T-cell (primary cell): Measurements from ENCODE around the gene TIPRL. TPM values are rescaled to one million over a fixed set of nuclear protein-coding genes. Genes with fewer than 3 reads are reported as not detected.

Experiments
- ATAC-seq, 4 experiments: fragments of 200-7000 bp in 3 of 4; fragments of 150-1000 bp in 1 of 4; cut with Tn5 transposase; replicated peaks in 1 of 4; 1 replicate in 3 of 4; 2 replicates in 1 of 4; pipeline ENCODE4 v1.10.0; 2021; ENCODE audit warnings: moderate library complexity in 3 of 4, mild to moderate bottlenecking in 2 of 4, moderate number of reproducible peaks in 1 of 4
- CTCF ChIA-PET, 2 donors: fragments of 300-600 bp; sonication (Branson Sonifier 250); formaldehyde crosslinking; loops; one replicate each; lab custom pipeline; 2022; ENCODE audit warnings: antibody characterized with exemption in 2 of 2; lab: Charles Lee
- POLR2A ChIA-PET, 2 donors: fragments of 300-600 bp; sonication (Branson Sonifier 250); formaldehyde crosslinking; loops; one replicate each; lab custom pipeline; 2022; ENCODE audit warnings: antibody characterized with exemption in 2 of 2; lab: Charles Lee
- DNase-seq, 35 experiments: peaks; one replicate each; pipeline versions ENCODE4 v3.0.0 to v3.0.0-alpha.2; 2013 to 2023
- H3K27ac ChIP-seq: one replicate; pipeline ENCODE4 v1.5.1; 2013; ENCODE audit warnings: low read length
- H3K27me3 ChIP-seq, 2 experiments: replicated peaks in 1 of 2; 1 replicate in 1 of 2; 2 replicates in 1 of 2; pipeline versions ENCODE4 v1.6.1 to v1.7.0; 2013; ENCODE audit warnings: low read length in 1 of 2, mixed read lengths in 1 of 2; ENCODE audit not compliant: control insufficient read depth in 2 of 2, insufficient read depth in 2 of 2; ENCODE audit errors: extremely low read depth in 1 of 2
- H3K36me3 ChIP-seq, 2 donors: 1 replicate in 1 of 2; 2 replicates in 1 of 2; pipeline versions ENCODE4 v1.6.1 to v1.7.0; 2013; ENCODE audit warnings: low read length in 1 of 2; ENCODE audit not compliant: control insufficient read depth in 2 of 2, insufficient read depth in 1 of 2; ENCODE audit errors: extremely low read depth in 1 of 2
- H3K4me1 ChIP-seq, 2 experiments: 1 replicate in 1 of 2; 2 replicates in 1 of 2; pipeline versions ENCODE4 v1.6.1 to v1.7.0; 2013; ENCODE audit warnings: low read length in 2 of 2, mixed read lengths in 1 of 2; ENCODE audit not compliant: insufficient read depth in 2 of 2, control insufficient read depth in 1 of 2; ENCODE audit errors: extremely low read depth in 1 of 2
- H3K4me3 ChIP-seq, 2 donors: 1 replicate in 1 of 2; 2 replicates in 1 of 2; pipeline versions ENCODE4 v1.5.1 to v1.7.0; 2013; ENCODE audit warnings: mild to moderate bottlenecking in 2 of 2, low read length in 1 of 2, moderate library complexity in 1 of 2; ENCODE audit not compliant: control insufficient read depth in 1 of 2; ENCODE audit errors: extremely low read depth in 1 of 2
- H3K9me3 ChIP-seq: 2 replicates; pipeline ENCODE4 v1.7.0; 2013
- H3K27ac Mint-ChIP-seq, 2 donors: one replicate each; pipeline ENCODE4 v1.8.0; 2020 to 2021; ENCODE audit warnings: mild to moderate bottlenecking in 2 of 2, mixed read lengths in 2 of 2
- H3K27me3 Mint-ChIP-seq, 2 donors: one replicate each; pipeline ENCODE4 v1.8.0; 2021 to 2022; ENCODE audit warnings: mixed read lengths in 2 of 2
- H3K36me3 Mint-ChIP-seq: one replicate; pipeline ENCODE4 v1.8.0; 2021; ENCODE audit warnings: mixed read lengths
- H3K4me1 Mint-ChIP-seq, 3 donors: one replicate each; pipeline ENCODE4 v1.8.0; 2020 to 2022; ENCODE audit warnings: mixed read lengths in 3 of 3, mild to moderate bottlenecking in 1 of 3
- H3K4me3 Mint-ChIP-seq, 3 donors: one replicate each; pipeline ENCODE4 v1.8.0; 2020 to 2022; ENCODE audit warnings: mild to moderate bottlenecking in 3 of 3, mixed read lengths in 3 of 3, moderate library complexity in 3 of 3
- H3K9me3 Mint-ChIP-seq, 3 donors: one replicate each; pipeline ENCODE4 v1.8.0; 2020 to 2022; ENCODE audit warnings: mixed read lengths in 3 of 3
- WGBS: methylation state at CpG from one replicate; pipeline ENCODE4 v1.1.5; 2013; ENCODE audit warnings: missing lambda C conversion rate; ENCODE audit not compliant: insufficient coverage; 5-methylcytosine and 5-hydroxymethylcytosine counted together
- total RNA-seq, 35 experiments: library from RNA in 6 of 35; stranded (reverse) in 6 of 35; fragments of 120-200 nt in 1 of 35; gene quantifications; one replicate each; pipeline versions ENCODE4 v1.2.1 to v1.2.4 and lab custom pipeline; 2013 to 2026

Gene TIPRL
- total RNA-seq, 5 donors from 2014 or later (not counting 1 experiment from before 2014, with no cell fraction given), result 13.8 to 26.6 (median 22.3) TPM

- H3K27ac ChIP-seq, result no peak overlapping the region
- H3K9me3 ChIP-seq, result no peaks in the 10 kb centered on the region
- no peak overlapping the region for H3K4me3 Mint-ChIP-seq
- ChIA-PET POLR2A (no interaction called here), CTCF (interaction anchor here (0.7 to 1.3 kb wide), 2 partner anchors 8 to 1337 kb away, joined by 3 read pairs; no protein-coding TSS in a partner anchor)
- DNase-seq (no peak), ATAC-seq (no peak)
- H3K27me3 ChIP-seq, result no peaks in the 10 kb centered on the region
- H3K27ac Mint-ChIP-seq, result no peak overlapping the region
- no peaks in the 10 kb centered on the region for H3K9me3 Mint-ChIP-seq
- peaks cover 0 to 7% of the 10 kb centered on the region in 2 experiments for H3K4me1 ChIP-seq
- WGBS, result 88% methylated on average over 1 of the region's 2 CpGs
- H3K27me3 Mint-ChIP-seq, result no peaks in the 10 kb centered on the region
- peaks cover 41 to 47% (median 46%) of the 10 kb centered on the region in 3 donors for H3K4me1 Mint-ChIP-seq
- H3K36me3 ChIP-seq, result peaks cover 10 to 72% of the 10 kb centered on the region in 2 donors
- H3K4me3 ChIP-seq, result no peak overlapping the region
- H3K36me3 Mint-ChIP-seq, result peaks cover 77% of the 10 kb centered on the region
Measured at GRCh38 chr1:168243198-168243597, 64.4 kb downstream of the TIPRL start.

DNA sequence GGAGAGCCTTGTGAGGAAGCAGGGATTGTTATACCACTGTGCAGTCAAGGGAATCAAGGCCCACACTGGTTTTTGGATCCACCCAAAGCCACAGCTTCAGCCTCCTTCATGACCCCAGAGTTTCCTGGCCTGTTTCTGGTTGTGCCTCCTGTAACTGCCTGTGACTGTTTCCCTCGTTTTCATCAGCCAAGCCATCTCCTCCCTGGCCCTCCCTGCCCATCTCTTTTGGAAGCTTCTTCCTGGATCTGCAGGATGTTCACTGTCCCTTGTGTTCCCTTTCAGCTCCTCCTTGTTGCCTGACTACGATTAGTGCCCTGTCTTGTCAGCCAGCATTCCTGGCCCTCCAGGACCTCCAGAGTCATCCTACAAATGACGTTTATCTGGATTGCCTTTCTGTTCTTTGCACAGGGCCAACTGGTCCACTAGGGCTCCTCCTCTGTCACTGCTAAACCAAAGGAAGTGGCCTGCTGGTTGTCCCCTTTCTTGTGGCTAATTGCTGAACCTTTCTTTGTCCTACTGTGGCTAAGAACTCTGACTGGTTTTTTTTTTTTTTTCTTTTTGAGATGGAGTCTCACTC, 65.0 kb downstream of the TIPRL start:
- peaks cover 10 to 67% of the 10 kb centered on the region in 2 donors for H3K36me3 ChIP-seq
- peak overlapping the region in 1 of 3 donors; percentile 19 for H3K4me3 Mint-ChIP-seq
- H3K27ac ChIP-seq, result no peak overlapping the region
- peaks cover 46 to 52% (median 51%) of the 10 kb centered on the region in 3 donors for H3K4me1 Mint-ChIP-seq
- DNase-seq, result no peak
- ATAC-seq, result no peak
- ChIA-PET POLR2A (no interaction called here), CTCF (interaction anchor here (0.7 to 1.3 kb wide), 2 partner anchors 8 to 1338 kb away, joined by 3 read pairs; no protein-coding TSS in a partner anchor)
- 48% methylated on average over 3 of the region's 3 CpGs for WGBS
- H3K36me3 Mint-ChIP-seq, result peaks cover 80% of the 10 kb centered on the region
- H3K4me1 ChIP-seq, result peaks cover 0 to 7% of the 10 kb centered on the region in 2 experiments
- H3K27me3 ChIP-seq, result no peaks in the 10 kb centered on the region
- H3K27me3 Mint-ChIP-seq, result no peaks in the 10 kb centered on the region
- no peak overlapping the region for H3K4me3 ChIP-seq
- H3K9me3 ChIP-seq, result no peaks in the 10 kb centered on the region
- no peaks in the 10 kb centered on the region for H3K9me3 Mint-ChIP-seq
- no peak overlapping the region for H3K27ac Mint-ChIP-seq

DNA sequence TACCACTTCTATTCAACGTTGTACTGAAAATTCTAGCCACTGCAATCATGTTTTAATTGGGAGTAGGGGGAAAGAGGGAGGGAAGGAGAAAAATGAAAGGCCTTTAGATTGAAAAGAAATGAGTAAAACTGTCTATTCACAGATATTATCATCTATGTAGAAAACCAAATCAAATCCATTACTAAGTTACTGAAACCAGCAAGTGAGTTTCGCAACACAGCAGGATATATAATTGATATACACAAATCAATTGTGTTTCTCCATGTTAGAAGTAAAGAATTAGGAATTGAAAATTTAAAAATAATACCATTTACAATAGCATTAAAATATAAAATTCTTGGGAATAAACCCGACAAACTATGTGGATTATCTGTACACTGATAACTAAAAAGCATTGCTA, 66.3 kb downstream of the TIPRL start:
- no CpG with 5 or more reads among the region's 3 CpGs for WGBS
- Histone ChIP-seq H3K9me3 (no peaks in the 10 kb centered on the region), H3K36me3 (peaks cover 17 to 63% of the 10 kb centered on the region in 2 donors), H3K4me3 (no peak overlapping the region), H3K27ac (no peak overlapping the region), H3K4me1 (peaks cover 0 to 7% of the 10 kb centered on the region in 2 experiments), H3K27me3 (no peaks in the 10 kb centered on the region)
- Mint-ChIP-seq H3K27ac (no peak overlapping the region), H3K9me3 (no peaks in the 10 kb centered on the region), H3K27me3 (no peaks in the 10 kb centered on the region), H3K4me3 (no peak overlapping the region), H3K36me3 (peaks cover 82% of the 10 kb centered on the region), H3K4me1 (peaks cover 55 to 62% (median 61%) of the 10 kb centered on the region in 3 donors)
- ChIA-PET POLR2A (interaction anchor here in 1 of 2 donors (0.6 kb wide), 1 partner anchor 10 kb away, joined by 3 read pairs; no protein-coding TSS in a partner anchor), CTCF (no interaction called here)
- ATAC-seq, result no peak
- no peak for DNase-seq

DNA sequence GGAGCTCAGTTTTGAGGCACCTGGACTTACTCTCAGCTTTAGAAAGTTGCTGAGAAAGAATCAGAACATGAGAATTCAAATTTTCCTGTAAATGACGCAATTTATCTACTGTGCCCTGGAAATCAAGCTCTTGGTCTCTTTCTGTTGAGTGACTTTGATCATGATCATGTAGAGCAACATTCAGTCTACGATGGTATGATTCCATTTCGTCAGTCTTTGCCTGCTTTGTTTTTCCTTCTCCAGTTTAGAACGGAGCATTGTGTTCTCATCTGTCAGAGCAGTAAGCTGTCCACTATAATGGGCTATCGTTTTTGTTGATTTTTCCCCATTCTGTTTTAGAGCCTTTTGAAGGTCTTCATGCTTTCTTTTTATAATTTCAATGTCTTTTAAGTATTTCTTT, 67.7 kb downstream of the TIPRL start:
- ATAC-seq (no peak), DNase-seq (no peak)
- Histone ChIP-seq H3K27me3 (no peaks in the 10 kb centered on the region), H3K4me1 (peaks cover 0 to 9% of the 10 kb centered on the region in 2 experiments), H3K27ac (no peak overlapping the region), H3K4me3 (no peak overlapping the region), H3K36me3 (peaks cover 17 to 57% of the 10 kb centered on the region in 2 donors), H3K9me3 (no peaks in the 10 kb centered on the region)
- H3K27ac Mint-ChIP-seq, result no peak overlapping the region
- peaks cover 85% of the 10 kb centered on the region for H3K36me3 Mint-ChIP-seq
- 97% methylated on average over 4 of the region's 5 CpGs for WGBS
- no peak overlapping the region for H3K4me3 Mint-ChIP-seq
- POLR2A ChIA-PET, result interaction anchor here in 1 of 2 donors (0.8 kb wide), 1 partner anchor 55 kb away, joined by 3 read pairs; no protein-coding TSS in a partner anchor
- H3K27me3 Mint-ChIP-seq, result no peaks in the 10 kb centered on the region
- no peaks in the 10 kb centered on the region for H3K9me3 Mint-ChIP-seq
- CTCF ChIA-PET, result interaction anchor here in 1 of 2 donors (0.6 kb wide), 1 partner anchor 1554 kb away, joined by 3 read pairs; no protein-coding TSS in a partner anchor
- peaks cover 62 to 69% (median 68%) of the 10 kb centered on the region in 3 donors for H3K4me1 Mint-ChIP-seq

Other genes starting within 250 kb of the TIPRL start
- gene DCAF6, start 242.3 kb upstream of the TIPRL start, total RNA-seq, result 10 to 100 TPM; 21.6 to 27.4 (median 26.9) TPM
- 10 to 100 TPM; 29.6 to 36.0 (median 33.1) TPM for gene MPC2, start 241.9 kb upstream of the TIPRL start, total RNA-seq
- gene GPR161, start 42.0 kb upstream of the TIPRL start, total RNA-seq, result under 1 TPM; 0.09 to 0.39 (median 0.29) TPM
- gene SFT2D2, start 47.0 kb downstream of the TIPRL start, total RNA-seq, result 10 to 100 TPM; 51.6 to 63.1 (median 55.6) TPM
- 1 to 10 TPM; 2.8 to 3.9 (median 3.5) TPM for gene TBX19, start 101.9 kb downstream of the TIPRL start, total RNA-seq